HG03045 (cell line): ENCODE results near the gene PARVB.

ENCODE experiments used
- ATAC-seq: cut with Tn5 transposase; IDR thresholded peaks from one replicate; pipeline ENCODE4 v1.9.1; 2021; ENCODE audit warnings: mild to moderate bottlenecking, moderate library complexity; ENCODE audit not compliant: unreplicated experiment

Gene PARVB

DNA sequence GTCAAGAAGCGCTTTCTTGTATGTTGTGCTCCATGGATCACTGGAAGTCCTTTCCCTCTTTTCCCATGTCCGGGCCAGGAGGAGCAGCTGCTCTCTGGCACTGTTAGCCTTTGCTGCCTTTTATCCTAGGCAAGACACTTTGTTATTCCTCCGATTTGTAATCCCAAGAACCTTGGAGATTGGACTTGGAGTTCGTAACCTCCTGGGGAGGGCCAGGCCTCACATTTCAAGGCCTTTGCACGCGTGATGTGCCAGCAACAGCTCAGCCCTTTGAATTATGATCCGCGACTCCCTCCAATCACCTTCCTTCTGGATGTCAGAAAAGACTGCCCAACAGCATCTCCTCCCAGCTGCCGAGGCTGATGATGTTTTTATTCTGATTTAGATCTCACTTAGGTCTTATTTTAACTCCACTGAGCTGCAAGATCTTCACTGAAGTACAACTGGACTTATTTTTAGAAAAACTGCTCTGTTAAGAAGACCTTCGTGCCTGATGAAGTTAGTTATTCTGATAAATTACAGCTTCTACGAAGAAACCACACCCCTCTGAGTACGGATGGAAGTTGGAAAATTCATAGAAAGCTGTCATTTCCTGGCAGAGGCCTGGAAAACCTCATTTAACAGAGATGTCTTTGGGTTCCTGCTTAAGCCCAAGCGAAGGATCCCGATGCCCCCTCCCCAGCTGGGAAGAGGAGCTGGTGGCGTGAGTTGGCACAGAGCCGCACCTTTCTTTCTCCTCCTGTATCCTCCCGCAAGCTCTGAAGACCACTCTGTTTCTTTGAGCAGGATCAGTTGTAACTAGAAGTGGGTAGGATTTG is 62.4 kb downstream of the PARVB start:
- no peak for ATAC-seq

DNA sequence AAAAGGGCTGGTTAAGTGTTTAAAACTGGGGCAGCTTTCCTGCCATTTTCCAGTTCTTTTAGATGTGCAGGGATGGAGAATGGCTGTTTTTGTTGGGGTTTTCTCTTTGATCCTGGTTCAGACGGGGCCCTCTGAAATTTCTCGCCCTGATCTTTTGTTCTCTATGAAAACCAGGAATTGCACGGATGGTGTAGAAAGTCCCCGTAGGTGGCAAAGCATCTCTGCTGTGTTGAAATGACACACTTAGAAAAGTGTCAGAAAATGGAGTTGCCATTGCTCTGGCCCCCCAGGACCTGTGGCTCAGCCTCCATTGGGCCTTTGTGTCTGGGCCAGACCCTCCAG is 63.0 kb downstream of the PARVB start:
- ATAC-seq, result no peak

DNA sequence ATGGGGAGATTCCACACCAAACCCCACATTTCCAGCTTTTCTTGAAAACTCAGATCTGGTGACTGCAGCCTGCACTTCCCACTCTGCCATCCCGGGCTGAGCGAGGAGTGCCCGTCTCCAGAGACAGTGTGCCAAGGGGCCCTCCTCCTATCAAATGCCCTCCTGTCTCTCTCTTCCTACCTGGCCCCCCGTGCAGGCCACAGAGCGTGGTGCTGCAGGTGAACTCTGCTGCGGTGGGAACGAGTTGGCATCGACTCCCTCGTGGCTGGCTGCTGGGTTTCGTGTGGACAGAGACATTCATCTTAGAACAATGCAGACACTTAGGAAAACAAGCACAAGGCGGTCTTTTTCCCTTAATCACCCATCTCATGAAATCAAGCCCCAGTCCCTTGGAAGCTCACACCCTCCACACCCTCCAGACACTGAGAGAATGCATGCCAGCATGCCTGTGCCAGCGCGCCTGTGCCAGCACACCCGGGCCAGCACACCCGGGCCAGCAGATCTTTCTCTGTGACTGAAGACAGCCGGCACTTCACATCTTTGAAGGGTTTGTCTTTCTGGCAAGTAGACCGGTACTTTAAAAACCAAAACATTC is 65.0 kb downstream of the PARVB start:
- ATAC-seq, result no peak

DNA sequence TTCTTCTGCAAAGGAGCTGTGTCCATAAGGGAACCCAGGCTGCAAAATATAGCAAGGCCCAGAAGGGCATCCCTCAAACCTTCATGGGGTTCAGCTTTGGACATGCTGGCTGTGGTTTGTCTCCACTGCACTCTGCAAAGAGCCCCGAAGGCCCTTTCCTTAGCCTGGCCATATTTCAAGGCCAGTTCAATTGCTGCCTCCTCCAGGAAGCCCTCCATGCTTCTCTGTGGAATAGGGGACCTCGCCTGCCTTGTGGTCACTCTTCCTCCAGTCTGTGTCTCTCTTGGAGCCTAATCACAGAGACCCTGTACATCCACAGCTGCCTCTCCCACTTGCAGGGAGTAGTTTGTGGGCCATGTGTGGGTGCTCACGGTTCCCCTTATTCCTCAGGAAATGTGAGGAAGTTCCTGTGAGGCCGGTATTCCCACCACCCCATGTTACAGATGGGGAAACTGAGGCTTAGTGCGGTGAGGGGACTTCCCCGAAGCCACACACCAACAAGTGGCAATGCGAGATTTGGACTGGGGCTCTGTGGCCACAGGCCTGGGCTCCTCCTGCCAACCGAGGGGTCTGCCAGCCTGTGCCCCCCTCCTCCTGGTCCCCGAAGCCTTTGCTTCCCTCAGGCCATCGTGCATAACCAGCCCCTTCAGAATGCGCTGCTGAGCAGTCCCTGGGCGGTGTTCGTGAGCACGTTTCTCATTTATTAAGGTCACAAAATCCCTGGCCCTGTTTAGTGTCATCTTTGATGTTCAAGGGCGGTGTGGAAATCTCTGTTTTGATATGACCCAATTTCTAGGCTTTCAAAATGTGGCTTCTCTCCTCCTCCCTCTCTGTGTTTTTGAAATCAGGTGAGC is 65.8 kb downstream of the PARVB start:
- no peak for ATAC-seq

DNA sequence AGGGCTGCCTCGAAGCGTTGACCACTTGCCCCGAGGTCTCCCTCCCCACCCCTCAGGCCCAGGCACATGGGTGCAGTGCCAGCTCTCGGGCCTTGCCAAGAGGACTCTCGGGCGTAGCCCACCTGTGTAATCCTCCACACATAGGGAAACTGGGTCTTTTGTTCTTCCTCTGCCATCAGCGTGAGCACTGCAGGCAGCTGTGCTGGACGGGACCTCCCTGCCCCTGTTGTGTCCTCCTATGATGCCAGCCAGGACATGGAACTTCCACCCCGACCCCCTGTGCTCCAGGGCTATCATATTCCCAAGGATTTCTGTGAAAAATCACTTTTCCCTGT is 66.4 kb downstream of the PARVB start:
- ATAC-seq, result no peak

DNA sequence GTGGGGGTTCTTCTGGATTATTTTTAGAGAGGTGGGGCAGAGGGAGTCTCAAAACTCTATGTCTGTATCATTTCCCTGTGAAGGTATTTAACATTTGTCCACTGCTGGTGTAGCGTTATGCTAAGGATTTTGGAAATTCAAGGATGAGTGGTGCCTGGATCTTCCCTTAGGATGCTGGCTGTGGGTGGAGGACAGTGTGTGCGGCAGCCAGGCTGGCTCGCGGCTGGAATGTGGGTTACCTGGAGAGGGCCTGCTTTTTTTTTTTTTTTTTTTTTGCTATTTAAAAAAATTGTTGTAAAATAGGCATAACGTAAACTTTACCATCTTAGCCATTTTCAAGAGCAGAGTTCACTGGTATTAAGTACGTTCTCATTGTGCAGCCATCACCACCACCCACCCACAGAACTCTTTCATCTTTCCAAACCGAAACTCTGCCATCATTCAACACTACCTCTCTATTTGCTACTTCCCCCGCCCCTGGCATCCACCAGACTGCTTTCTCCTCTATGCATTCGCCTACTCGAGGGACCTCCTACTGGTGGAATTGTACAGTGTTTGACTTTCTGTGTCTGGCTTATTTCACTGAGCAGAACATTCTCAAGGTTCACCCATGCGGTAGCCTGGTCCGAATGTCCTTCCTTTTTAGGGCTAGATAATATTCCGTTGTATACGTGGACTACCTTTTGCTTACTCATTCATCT is 67.1 kb downstream of the PARVB start:
- no peak for ATAC-seq

DNA sequence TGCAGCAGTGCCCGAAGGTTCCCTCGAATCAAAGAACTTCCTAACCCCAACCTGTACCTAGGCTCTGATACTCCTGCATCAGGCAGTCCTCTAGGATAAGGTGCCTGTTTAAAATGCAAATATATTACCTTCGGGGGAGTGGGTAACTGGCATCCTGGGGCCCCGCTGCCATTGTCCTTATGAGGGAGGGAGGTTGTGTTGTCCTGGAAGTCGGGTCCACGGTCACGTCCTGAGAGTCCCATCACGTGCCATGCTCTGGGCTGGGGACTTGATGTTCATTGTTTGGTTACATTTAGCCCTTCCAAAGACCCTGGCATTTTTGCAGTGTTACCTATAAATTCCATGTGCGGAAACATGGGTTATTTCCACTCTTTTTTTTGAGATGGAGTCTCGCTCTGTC is 67.6 kb downstream of the PARVB start:
- ATAC-seq, result no peak

DNA sequence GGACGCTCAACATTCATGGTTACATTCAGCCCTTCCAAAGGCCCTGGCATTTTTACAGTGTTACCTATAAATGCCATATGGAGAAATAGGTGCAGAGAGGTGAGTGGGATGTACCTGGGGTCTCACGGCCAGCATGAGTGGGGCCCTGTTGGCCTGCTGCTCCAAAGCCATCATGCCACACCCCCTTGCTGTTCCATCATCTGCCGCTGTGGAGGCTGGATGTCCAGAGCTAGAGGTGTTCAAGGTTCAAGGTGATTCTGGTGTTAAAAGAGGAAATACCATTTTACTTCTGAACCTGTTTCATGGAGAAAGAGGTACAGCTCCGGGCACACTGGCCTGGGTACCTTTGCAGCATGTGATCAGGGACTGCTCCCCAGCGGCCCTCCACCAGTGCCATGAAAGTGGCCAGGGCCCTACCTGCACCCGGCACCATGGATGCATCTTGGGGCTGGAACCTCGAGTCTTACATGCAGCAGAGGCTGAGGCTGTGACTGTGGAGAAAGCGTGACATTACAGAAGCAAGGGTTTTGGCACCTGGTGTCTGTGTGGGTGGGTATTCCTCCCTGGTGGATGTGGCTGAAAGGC is 68.6 kb downstream of the PARVB start:
- no peak for ATAC-seq

DNA sequence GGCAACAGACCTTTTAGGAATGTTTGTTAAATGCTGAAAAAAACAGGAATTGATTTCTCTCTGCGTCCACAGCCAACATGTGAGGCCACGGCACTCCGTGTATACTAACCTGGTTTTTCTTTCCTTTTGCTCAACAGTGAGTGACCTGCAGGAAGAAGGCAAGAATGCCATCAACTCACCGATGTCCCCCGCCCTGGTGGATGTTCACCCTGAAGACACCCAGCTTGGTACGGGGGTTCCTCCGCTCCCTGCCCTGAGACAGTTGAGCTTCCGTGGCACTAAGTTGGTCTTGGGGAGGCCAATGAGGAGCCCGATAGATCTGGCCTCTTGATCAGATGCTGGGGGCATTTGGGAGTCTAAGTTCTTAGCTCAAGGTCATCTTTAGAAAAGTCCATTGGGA is 69.7 kb downstream of the PARVB start:
- ATAC-seq, result no peak

DNA sequence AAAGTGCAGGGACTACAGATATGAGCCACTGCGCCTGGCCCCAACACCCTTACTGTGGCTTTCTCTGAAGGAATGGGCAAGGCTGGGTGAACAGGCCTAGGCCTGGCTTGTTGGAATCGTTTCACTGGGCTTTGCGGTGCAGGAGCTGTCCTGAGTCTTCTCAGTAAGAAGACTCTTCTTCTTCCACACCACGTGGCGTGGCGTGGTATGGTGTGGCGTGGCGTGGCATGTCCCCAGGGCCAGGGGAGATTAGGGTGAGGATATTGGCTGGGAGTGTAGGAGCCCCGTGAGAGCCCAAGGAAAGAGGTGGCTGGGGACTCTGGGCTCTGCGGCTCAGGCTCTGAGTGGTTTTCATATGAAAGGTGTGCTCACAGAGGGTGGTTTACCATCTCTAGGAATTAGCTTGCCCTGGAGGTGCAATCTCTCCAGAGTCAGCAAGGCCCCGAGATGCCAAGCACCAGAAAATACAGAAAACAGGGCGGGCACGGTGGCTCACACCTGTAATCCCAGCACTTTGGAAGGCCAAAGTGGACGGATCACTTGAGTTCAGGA is 70.7 kb downstream of the PARVB start:
- ATAC-seq, result no peak

DNA sequence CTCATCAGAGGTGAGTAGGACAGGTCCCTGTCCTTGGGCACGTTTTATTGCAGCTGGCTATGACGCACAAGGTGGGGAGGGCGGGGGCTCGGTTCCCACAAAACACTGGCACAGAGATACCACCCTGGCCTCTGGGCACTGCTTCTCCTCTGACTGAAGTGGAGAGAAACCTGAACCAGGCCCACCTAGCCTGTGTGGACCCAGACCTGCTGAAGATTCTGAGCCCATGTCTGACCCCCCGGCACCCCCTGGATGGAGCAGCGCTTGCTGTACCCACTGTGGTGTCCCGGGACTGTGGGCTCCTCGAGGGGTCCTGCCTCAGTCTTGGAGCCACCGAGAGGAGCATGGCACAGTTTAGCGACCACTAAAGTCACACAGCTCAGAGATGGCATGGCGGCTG is 72.6 kb downstream of the PARVB start:
- ATAC-seq, result no peak

DNA sequence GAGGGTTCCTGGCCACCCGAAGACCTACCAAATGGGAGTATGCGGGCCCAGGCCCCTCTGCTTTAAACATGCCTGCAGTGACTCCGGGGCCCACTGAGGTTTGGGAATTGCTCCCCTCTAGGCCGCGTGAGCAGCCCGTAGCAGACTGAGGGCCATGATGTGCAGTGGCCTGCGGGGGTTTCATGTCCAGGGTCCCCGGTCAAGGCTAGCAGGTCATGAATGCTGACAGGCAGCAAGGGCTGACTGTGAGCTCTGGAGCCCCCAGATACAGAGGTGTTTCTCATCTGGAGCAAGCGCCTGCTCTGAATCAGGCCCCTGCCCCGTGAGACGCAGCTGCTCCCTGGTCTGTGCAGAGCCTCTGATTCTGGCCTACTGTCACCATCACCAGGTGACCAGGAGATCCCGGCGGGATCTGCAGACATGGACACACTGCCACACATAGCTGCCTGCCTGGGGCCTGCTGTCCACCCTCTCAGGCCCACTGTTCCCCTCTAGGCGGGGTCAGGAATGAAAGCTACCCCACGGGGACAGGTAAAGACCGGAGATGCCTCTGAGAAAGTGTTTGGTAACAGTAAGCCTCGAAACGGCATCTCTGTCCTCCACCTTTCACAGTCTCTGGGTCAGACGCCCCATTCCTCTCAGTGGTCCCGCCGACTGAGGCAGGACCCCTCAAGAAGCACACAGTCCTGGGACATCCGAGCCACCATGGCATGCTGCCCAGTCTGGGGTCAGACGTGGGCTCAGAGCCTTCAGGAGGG is 73.3 kb downstream of the PARVB start:
- no peak for ATAC-seq

DNA sequence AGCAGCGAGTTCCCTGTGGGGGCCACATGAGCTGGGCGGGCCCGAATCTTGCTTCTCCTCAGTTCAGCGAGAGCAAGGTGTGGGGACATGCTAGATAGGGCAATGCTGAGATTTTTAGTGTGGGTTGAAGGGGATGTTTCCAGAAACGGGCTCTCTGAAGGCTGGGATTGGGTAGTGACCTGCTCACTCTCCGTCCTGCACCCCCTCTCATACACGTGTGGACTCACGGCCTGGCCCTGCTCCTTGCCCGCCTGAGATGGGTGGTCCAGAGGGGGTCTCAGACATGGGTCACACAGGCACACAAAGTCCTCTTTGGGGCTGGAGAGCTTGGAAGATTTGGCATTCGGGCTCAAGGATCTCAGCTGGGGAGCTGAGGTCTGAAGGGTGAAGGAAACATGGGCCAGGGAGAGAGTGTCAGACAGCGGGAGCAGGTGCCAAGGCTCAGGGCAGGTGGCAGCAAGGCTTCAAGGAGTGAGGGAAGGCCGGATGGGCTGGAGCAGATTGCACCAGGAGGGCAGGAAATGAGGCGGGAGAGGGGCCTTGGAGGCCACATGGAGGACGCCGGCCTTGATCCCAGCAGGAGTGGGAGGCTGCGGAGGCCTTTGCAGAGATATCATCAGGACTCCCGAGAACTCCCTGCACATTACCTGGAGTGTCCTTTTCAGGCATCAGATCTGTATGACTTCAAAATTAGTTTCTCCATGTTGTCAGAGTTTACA is 74.1 kb downstream of the PARVB start:
- ATAC-seq, result no peak

DNA sequence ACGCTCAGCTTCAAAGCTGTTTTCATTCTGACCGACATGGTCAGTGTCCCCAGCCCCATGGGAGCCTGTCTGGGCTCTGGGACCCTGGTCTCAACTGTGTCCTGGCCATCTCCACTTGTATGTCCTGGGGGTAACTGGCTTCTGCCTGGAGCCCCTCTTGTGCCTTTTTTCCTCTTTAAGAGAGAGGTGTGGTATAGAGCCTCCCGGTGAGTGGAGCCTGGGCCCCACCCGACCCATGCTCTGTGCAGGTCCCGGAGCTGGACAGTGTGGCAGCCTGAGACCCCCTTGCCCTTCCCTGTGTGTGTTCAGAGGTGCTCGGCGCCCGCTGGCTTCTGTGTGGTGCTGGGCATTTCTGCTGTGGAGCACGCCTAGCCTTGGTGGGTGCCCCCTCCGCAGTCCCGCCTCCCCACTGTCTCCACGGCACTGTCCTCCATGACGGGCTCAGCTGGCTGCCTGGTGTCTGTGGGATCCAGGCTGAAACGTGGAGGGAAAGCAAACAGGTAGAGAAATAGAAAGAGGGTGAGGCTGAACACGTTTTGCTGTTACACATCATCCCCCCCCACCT is 74.9 kb downstream of the PARVB start:
- no peak for ATAC-seq

DNA sequence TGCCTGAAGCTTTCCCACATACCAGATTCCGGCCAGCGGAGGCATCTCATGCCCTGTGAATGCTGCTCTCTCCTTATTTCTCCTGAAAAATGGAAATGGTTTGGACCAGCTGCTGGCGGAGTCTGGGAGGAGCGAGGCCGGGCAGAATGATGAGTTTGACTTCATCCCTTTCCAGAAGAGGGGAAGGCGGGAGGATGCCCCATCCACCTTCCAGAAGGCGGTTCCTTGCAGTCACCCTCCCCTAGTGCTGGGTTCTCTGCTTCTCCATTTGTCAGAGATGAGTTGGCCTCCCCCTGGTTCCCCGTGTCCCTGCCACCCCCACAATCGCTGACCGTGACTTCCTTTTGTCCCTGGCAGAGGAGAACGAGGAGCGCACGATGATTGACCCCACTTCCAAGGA is 75.6 kb downstream of the PARVB start:
- ATAC-seq, result no peak

DNA sequence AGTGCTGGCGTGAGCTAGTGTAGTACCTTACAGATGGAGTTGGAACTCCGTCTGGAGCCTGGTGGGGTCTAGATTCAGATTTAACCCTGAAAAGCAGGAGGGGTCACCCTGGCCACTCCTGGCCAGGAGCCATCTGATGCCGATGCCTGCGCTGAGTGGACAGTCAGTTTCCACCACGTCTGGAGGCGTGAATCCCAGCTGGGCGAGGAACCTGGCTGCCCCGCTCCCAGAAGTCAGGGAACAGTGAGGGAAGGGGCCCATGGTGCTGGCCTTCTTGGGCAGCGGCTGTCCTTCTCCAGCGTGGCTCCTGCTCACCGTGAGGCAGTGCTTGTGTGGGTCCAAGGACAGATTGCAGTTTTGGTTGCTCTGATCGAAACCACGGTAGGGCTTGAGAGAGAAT is 76.3 kb downstream of the PARVB start:
- ATAC-seq, result no peak

DNA sequence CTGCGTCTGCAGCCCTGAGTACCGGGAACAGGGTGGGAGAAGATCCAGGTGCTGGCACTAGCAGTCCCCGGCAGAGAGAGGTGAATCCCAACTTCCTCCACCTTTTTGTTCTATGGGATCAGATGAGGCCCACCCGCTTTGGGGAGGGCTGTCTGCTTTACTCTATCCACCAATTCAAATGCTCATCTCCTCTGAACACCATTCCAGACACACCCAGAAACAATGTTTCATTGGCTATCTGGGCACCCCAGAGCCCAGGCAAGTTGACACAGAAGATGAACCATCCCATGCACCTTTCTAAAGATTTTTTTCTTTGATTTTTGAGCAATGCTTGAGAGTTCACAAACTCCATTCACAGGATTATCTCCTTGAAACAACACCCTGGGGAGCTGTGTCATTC is 78.0 kb downstream of the PARVB start:
- no peak for ATAC-seq

DNA sequence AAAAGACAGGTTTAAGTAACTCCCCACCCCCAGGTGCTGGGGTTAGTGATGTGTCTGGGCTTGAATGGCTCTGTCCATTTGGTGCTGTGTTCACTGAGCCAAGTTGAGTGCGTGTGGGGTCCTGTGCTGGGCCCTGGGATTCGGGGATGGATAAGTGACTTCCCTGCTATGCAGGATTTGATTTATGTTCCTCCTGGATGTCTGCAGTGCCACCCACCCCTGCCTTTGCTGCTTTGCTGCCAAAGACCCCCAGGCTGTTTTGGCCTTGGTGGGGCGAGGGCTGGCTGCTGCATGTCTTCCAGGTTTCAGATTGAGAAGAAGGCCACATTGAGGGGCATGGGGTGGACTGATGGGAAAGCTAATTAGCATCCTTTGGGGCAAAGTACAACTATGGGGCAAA is 78.8 kb downstream of the PARVB start:
- ATAC-seq, result no peak
